Neuronal stem cell (in vitro differentiated cells): Measurements from ENCODE around the gene PNMA8B.

Experiments used
- DNase-seq: peaks from one replicate; pipeline ENCODE4 v3.0.0-alpha.2; 2013; ENCODE audit warnings: low spot score
- H2AFZ ChIP-seq: one replicate; pipeline ENCODE4 v1.6.1; 2013; ENCODE audit warnings: mild to moderate bottlenecking, low read length, inconsistent platforms
- H2AK5ac ChIP-seq: 2 replicates; pipeline ENCODE4 v1.6.1; 2013; ENCODE audit warnings: low read depth, mild to moderate bottlenecking, inconsistent platforms, low read length, moderate library complexity, mixed read lengths
- H2BK120ac ChIP-seq: 2 replicates; pipeline ENCODE4 v1.6.1; 2013; ENCODE audit warnings: low read depth, mild to moderate bottlenecking, inconsistent platforms, low read length, moderate library complexity, mixed read lengths
- H2BK12ac ChIP-seq: one replicate; pipeline ENCODE4 v1.6.1; 2013; ENCODE audit warnings: low read length, inconsistent platforms
- H2BK15ac ChIP-seq: 2 replicates; pipeline ENCODE4 v1.6.1; 2013; ENCODE audit warnings: mild to moderate bottlenecking, low read length, inconsistent platforms, mixed read lengths
- H2BK5ac ChIP-seq: one replicate; pipeline ENCODE4 v1.6.1; 2013; ENCODE audit warnings: inconsistent platforms, mild to moderate bottlenecking, low read length, moderate library complexity
- H3K14ac ChIP-seq: one replicate; pipeline ENCODE4 v1.6.1; 2013; ENCODE audit warnings: low read length, inconsistent platforms
- H3K18ac ChIP-seq: 2 replicates; pipeline ENCODE4 v1.6.1; 2013; ENCODE audit warnings: low read length, inconsistent platforms
- H3K23ac ChIP-seq: 2 replicates; pipeline ENCODE4 v1.6.1; 2013; ENCODE audit warnings: low read depth, mild to moderate bottlenecking, mixed read lengths, low read length, inconsistent platforms; ENCODE audit not compliant: poor library complexity
- H3K27ac ChIP-seq: replicated peaks from 3 replicates; pipeline ENCODE4 v1.5.1; 2013; ENCODE audit warnings: low read length, inconsistent platforms
- H3K27me3 ChIP-seq, 3 experiments: 2 replicates each; pipeline ENCODE4 v1.6.1; 2013; ENCODE audit warnings: low read length in 3 of 3, mild to moderate bottlenecking in 2 of 3, inconsistent platforms in 1 of 3, low read depth in 1 of 3, mixed read lengths in 1 of 3, moderate library complexity in 1 of 3; ENCODE audit not compliant: control insufficient read depth in 3 of 3, insufficient read depth in 3 of 3
- H3K36me3 ChIP-seq, 2 donors: replicated peaks in 1 of 2; 2 replicates each; pipeline ENCODE4 v1.6.1; 2013; ENCODE audit warnings: low read length in 2 of 2; ENCODE audit not compliant: control insufficient read depth in 2 of 2, insufficient read depth in 2 of 2
- H3K4ac ChIP-seq: 2 replicates; pipeline ENCODE4 v1.6.1; 2013; ENCODE audit warnings: inconsistent platforms, mild to moderate bottlenecking, low read length, moderate library complexity
- H3K4me1 ChIP-seq, 2 donors: 1 replicate in 1 of 2; 2 replicates in 1 of 2; pipeline ENCODE4 v1.6.1; 2013; ENCODE audit warnings: low read length in 2 of 2, low read depth in 1 of 2; ENCODE audit not compliant: control insufficient read depth in 2 of 2, insufficient read depth in 1 of 2
- H3K4me2 ChIP-seq: one replicate; pipeline ENCODE4 v1.6.1; 2013; ENCODE audit warnings: mild to moderate bottlenecking, low read length, inconsistent platforms; ENCODE audit not compliant: insufficient read depth, poor library complexity, severe bottlenecking
- H3K4me3 ChIP-seq, 2 donors: 2 replicates each; pipeline ENCODE4 v1.5.1; 2013; ENCODE audit warnings: low read length in 2 of 2, mild to moderate bottlenecking in 2 of 2, inconsistent platforms in 1 of 2, moderate library complexity in 1 of 2
- H3K79me1 ChIP-seq: one replicate; pipeline ENCODE4 v1.6.1; 2013; ENCODE audit warnings: low read depth, mild to moderate bottlenecking, inconsistent platforms, low read length, moderate library complexity
- H3K9ac ChIP-seq: one replicate; pipeline ENCODE4 v1.6.1; 2013; ENCODE audit warnings: mild to moderate bottlenecking, low read depth, low read length, inconsistent platforms; ENCODE audit not compliant: poor library complexity
- H3K9me3 ChIP-seq, 2 donors: replicated peaks in 1 of 2; 2 replicates each; pipeline versions ENCODE3 to v1.6.1; 2013; ENCODE audit warnings: low read length in 2 of 2, mild to moderate bottlenecking in 2 of 2, inconsistent platforms in 1 of 2, low read depth in 1 of 2, mixed read lengths in 1 of 2, moderate library complexity in 1 of 2; ENCODE audit not compliant: control insufficient read depth in 2 of 2, insufficient read depth in 1 of 2
- H4K8ac ChIP-seq: one replicate; pipeline ENCODE4 v1.6.1; 2013; ENCODE audit warnings: low read depth, mild to moderate bottlenecking, inconsistent platforms, low read length, moderate library complexity
- H4K91ac ChIP-seq: one replicate; pipeline ENCODE4 v1.6.1; 2013; ENCODE audit warnings: low read length, low read depth, mild to moderate bottlenecking, inconsistent platforms; ENCODE audit not compliant: poor library complexity
- WGBS, 2 donors: extraction: QIAGEN DNeasy Blood & Tissue Kit; methylation state at CpG; one replicate each; pipeline ENCODE4 v1.1.7; 2013; ENCODE audit warnings: missing lambda C conversion rate in 2 of 2, mixed read lengths in 1 of 2; ENCODE audit not compliant: insufficient read length in 2 of 2, insufficient replicate concordance in 1 of 2; ENCODE audit errors: extremely low coverage in 2 of 2; 5-methylcytosine and 5-hydroxymethylcytosine counted together

The PNMA8B gene

GRCh38 chr19:46460055-46460454 is 35.6 kb downstream of the PNMA8B start:
- WGBS, 2 donors, result no CpG with 5 or more reads among the region's 2 CpGs
- H3K4me2 ChIP-seq, result no peak overlapping the region

GRCh38 chr19:46456930-46457329 is 38.7 kb downstream of the PNMA8B start:
- Histone ChIP-seq H3K23ac (no peak overlapping the region), H3K27me3 (no peaks in the 10 kb centered on the region), H3K9me3 (no peaks in the 10 kb centered on the region), H4K91ac (no peak overlapping the region), H2BK12ac (no peak overlapping the region), H2AK5ac (no peak overlapping the region), H3K4ac (no peak overlapping the region), H3K27ac (no peak overlapping the region), H3K4me1 (no peaks in the 10 kb centered on the region), H3K9ac (no peak overlapping the region), H3K79me1 (no peaks in the 10 kb centered on the region), H4K8ac (no peak overlapping the region), H2BK120ac (no peak overlapping the region), H2AFZ (no peak overlapping the region), H3K4me3 (no peak overlapping the region), H2BK15ac (no peak overlapping the region), H3K4me2 (no peak overlapping the region), H2BK5ac (no peak overlapping the region), H3K36me3 (no peaks in the 10 kb centered on the region), H3K14ac (no peak overlapping the region), H3K18ac (no peak overlapping the region)
- WGBS, 2 donors, result no CpG with 5 or more reads among the region's 5 CpGs
- no peak for DNase-seq

More at GRCh38 chr19:46460055-46460454, 35.6 kb downstream of the PNMA8B start:
- Histone ChIP-seq H4K91ac (no peak overlapping the region), H2BK15ac (no peak overlapping the region), H3K36me3 (peaks cover 7 to 8% of the 10 kb centered on the region in 2 donors), H2AFZ (no peak overlapping the region), H3K79me1 (peaks cover 2% of the 10 kb centered on the region), H2BK12ac (no peak overlapping the region), H4K8ac (no peak overlapping the region), H3K4ac (no peak overlapping the region), H3K23ac (no peak overlapping the region), H3K27ac (no peak overlapping the region), H3K4me1 (no peaks in the 10 kb centered on the region), H3K14ac (no peak overlapping the region), H2BK120ac (no peak overlapping the region), H2BK5ac (no peak overlapping the region), H3K4me3 (no peak overlapping the region), H3K18ac (no peak overlapping the region), H3K9ac (no peak overlapping the region), H2AK5ac (no peak overlapping the region), H3K27me3 (no peaks in the 10 kb centered on the region), H3K9me3 (no peaks in the 10 kb centered on the region)
- no peak for DNase-seq

GRCh38 chr19:46454244-46454643 is 41.4 kb downstream of the PNMA8B start:
- Histone ChIP-seq H3K79me1 (no peaks in the 10 kb centered on the region), H3K4me2 (no peak overlapping the region), H2BK120ac (no peak overlapping the region), H3K4me3 (no peak overlapping the region), H2BK12ac (no peak overlapping the region), H4K91ac (no peak overlapping the region), H3K9ac (no peak overlapping the region), H2BK5ac (no peak overlapping the region), H2AK5ac (no peak overlapping the region), H3K4ac (no peak overlapping the region), H3K14ac (no peak overlapping the region), H3K9me3 (peaks cover 0 to 7% of the 10 kb centered on the region in 2 donors), H3K27me3 (no peaks in the 10 kb centered on the region), H4K8ac (no peak overlapping the region), H3K18ac (no peak overlapping the region), H3K23ac (no peak overlapping the region), H2BK15ac (no peak overlapping the region), H3K36me3 (no peaks in the 10 kb centered on the region), H3K4me1 (no peaks in the 10 kb centered on the region), H3K27ac (no peak overlapping the region), H2AFZ (no peak overlapping the region)
- no peak for DNase-seq
- WGBS, 2 donors, result no CpG with 5 or more reads among the region's 3 CpGs

- Histone ChIP-seq H3K9me3 (peaks cover 0 to 8% of the 10 kb centered on the region in 2 donors), H3K4me1 (no peaks in the 10 kb centered on the region), H3K4me3 (no peak overlapping the region), H2BK5ac (no peak overlapping the region), H3K79me1 (no peaks in the 10 kb centered on the region), H2AFZ (no peak overlapping the region), H3K36me3 (no peaks in the 10 kb centered on the region), H3K23ac (no peak overlapping the region), H3K18ac (no peak overlapping the region), H2BK120ac (no peak overlapping the region), H4K91ac (no peak overlapping the region), H3K4me2 (no peak overlapping the region), H2AK5ac (no peak overlapping the region), H3K27ac (no peak overlapping the region), H3K9ac (no peak overlapping the region), H2BK12ac (no peak overlapping the region), H2BK15ac (no peak overlapping the region), H3K4ac (no peak overlapping the region), H3K14ac (no peak overlapping the region), H4K8ac (no peak overlapping the region), H3K27me3 (no peaks in the 10 kb centered on the region)
- WGBS, 2 donors, result no CpG with 5 or more reads among the region's 6 CpGs
- no peak for DNase-seq
Measured at GRCh38 chr19:46453661-46454060, 42.0 kb downstream of the PNMA8B start.
